GM23338 (cell line): ENCODE data around the gene FRMD4A.

Experiments
- EZH2phosphoT487 ChIP-seq: fragments of 200-600 bp; sonication (generic); IDR thresholded peaks from one replicate; pipeline ENCODE4 v1.8.1; 2018; ENCODE audit warnings: antibody characterized with exemption; ENCODE audit not compliant: unreplicated experiment
- POLR2AphosphoS5 ChIP-seq: IDR thresholded peaks from 2 replicates; pipeline ENCODE4 v1.6.1; 2016; ENCODE audit warnings: antibody characterized with exemption, low read depth

DNA sequence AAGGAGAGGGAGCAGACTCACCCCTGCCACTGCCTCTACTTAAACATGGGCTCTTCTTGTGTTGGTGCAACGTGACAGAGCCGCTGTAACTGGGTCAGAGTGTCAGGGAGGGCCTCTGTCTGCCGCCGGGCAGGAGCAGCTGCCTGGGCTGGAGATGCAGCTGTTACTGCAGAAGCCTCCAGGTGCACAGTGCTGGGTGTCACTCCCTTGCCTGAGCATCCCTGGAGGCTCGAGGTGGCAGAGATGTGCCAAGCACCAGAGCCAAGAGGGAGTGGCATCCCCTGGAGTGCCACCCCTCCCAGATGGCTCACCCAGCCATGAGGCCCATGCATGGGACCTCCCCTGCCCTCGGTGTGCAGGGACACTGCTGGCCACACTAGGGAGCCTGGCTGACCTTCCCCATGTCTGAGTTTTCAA lies 598.3 kb downstream of the FRMD4A start:
- TF ChIP-seq POLR2AphosphoS5 (no peak), EZH2phosphoT487 (no peak)
